ENCODE measurements around the gene INO80D.
"Not testable (repeated sequence)": the region's sequence is repeated elsewhere in the genome, so short reads cannot be mapped to it uniquely, and the experiment has no call there.

The INO80D gene
- total RNA-seq: 78.8 to 111 (median 106) reads per million in 3 donors

- peak; percentile 66 to 76 (median 72) for DNase-seq
- H3K4me3 ChIP-seq (ENCODE audit: insufficient read depth, low read depth, low read length, poor library complexity, severe bottlenecking): peak within 1 kb of the TSS; percentile 77
- peak within 1 kb of the TSS; percentile 96 for H3K27ac ChIP-seq (ENCODE audit: insufficient read depth, low read length, poor library complexity, severe bottlenecking)
- no peaks in the 10 kb centered on the region for H3K27me3 ChIP-seq (replicated peaks; ENCODE audit: control insufficient read depth, insufficient read depth, low read length, poor library complexity, severe bottlenecking)
- peaks cover 8% of the 10 kb centered on the region for H3K4me1 ChIP-seq (ENCODE audit: control insufficient read depth, insufficient read depth, low read length, poor library complexity, severe bottlenecking)
- no peaks in the 10 kb centered on the region for H3K9me3 ChIP-seq (ENCODE audit: control insufficient read depth, low read length)
- no peaks in the 10 kb centered on the region for H3K36me3 ChIP-seq (ENCODE audit: control insufficient read depth, insufficient read depth, low read length)
Measured at GRCh38 chr2:206085742-206086445, at the start of gene INO80D. TSS of gene INO80D (minus strand) at chr2:206086174. CDS start at chr2:206063016, 23,158 bp downstream.

GRCh38 chr2:206127656-206128055, 41.7 kb upstream of the INO80D start:
- Histone ChIP-seq H3K27ac (ENCODE audit: insufficient read depth, low read length, poor library complexity, severe bottlenecking) (no peak overlapping the region), H3K4me1 (ENCODE audit: control insufficient read depth, insufficient read depth, low read length, poor library complexity, severe bottlenecking) (no peaks in the 10 kb centered on the region), H3K9me3 (ENCODE audit: control insufficient read depth, low read length) (no peaks in the 10 kb centered on the region), H3K4me3 (ENCODE audit: insufficient read depth, low read depth, low read length, poor library complexity, severe bottlenecking) (no peak overlapping the region), H3K36me3 (ENCODE audit: control insufficient read depth, insufficient read depth, low read length) (peaks cover 65% of the 10 kb centered on the region), H3K27me3 (replicated peaks; ENCODE audit: control insufficient read depth, insufficient read depth, low read length, poor library complexity, severe bottlenecking) (no peaks in the 10 kb centered on the region)
- DNase-seq: no peak

- Histone ChIP-seq H3K27ac (ENCODE audit: insufficient read depth, low read length, poor library complexity, severe bottlenecking) (no peak overlapping the region), H3K27me3 (replicated peaks; ENCODE audit: control insufficient read depth, insufficient read depth, low read length, poor library complexity, severe bottlenecking) (no peaks in the 10 kb centered on the region), H3K9me3 (ENCODE audit: control insufficient read depth, low read length) (no peaks in the 10 kb centered on the region), H3K4me1 (ENCODE audit: control insufficient read depth, insufficient read depth, low read length, poor library complexity, severe bottlenecking) (no peaks in the 10 kb centered on the region), H3K36me3 (ENCODE audit: control insufficient read depth, insufficient read depth, low read length) (peaks cover 76% of the 10 kb centered on the region), H3K4me3 (ENCODE audit: insufficient read depth, low read depth, low read length, poor library complexity, severe bottlenecking) (no peak overlapping the region)
- no peak for DNase-seq
Measured at GRCh38 chr2:206125901-206126300, 39.9 kb upstream of the INO80D start.

GRCh38 chr2:206122569-206122968, 36.6 kb upstream of the INO80D start:
- H3K27me3 ChIP-seq (replicated peaks; ENCODE audit: control insufficient read depth, insufficient read depth, low read length, poor library complexity, severe bottlenecking); H3K4me3 ChIP-seq (ENCODE audit: insufficient read depth, low read depth, low read length, poor library complexity, severe bottlenecking); H3K9me3 ChIP-seq (ENCODE audit: control insufficient read depth, low read length); H3K27ac ChIP-seq (ENCODE audit: insufficient read depth, low read length, poor library complexity, severe bottlenecking); H3K4me1 ChIP-seq (ENCODE audit: control insufficient read depth, insufficient read depth, low read length, poor library complexity, severe bottlenecking); DNase-seq: not testable (repeated sequence)
- H3K36me3 ChIP-seq (ENCODE audit: control insufficient read depth, insufficient read depth, low read length): peaks cover 67% of the 10 kb centered on the region

- no peaks in the 10 kb centered on the region for H3K27me3 ChIP-seq (replicated peaks; ENCODE audit: control insufficient read depth, insufficient read depth, low read length, poor library complexity, severe bottlenecking)
- no peaks in the 10 kb centered on the region for H3K9me3 ChIP-seq (ENCODE audit: control insufficient read depth, low read length)
- peaks cover 15% of the 10 kb centered on the region for H3K36me3 ChIP-seq (ENCODE audit: control insufficient read depth, insufficient read depth, low read length)
- H3K27ac ChIP-seq (ENCODE audit: insufficient read depth, low read length, poor library complexity, severe bottlenecking): no peak overlapping the region
- no peaks in the 10 kb centered on the region for H3K4me1 ChIP-seq (ENCODE audit: control insufficient read depth, insufficient read depth, low read length, poor library complexity, severe bottlenecking)
- no peak overlapping the region for H3K4me3 ChIP-seq (ENCODE audit: insufficient read depth, low read depth, low read length, poor library complexity, severe bottlenecking)
- DNase-seq: no peak
Measured at GRCh38 chr2:206116278-206116677, 30.3 kb upstream of the INO80D start.

- Histone ChIP-seq H3K4me1 (ENCODE audit: control insufficient read depth, insufficient read depth, low read length, poor library complexity, severe bottlenecking) (no peaks in the 10 kb centered on the region), H3K4me3 (ENCODE audit: insufficient read depth, low read depth, low read length, poor library complexity, severe bottlenecking) (no peak overlapping the region), H3K9me3 (ENCODE audit: control insufficient read depth, low read length) (no peaks in the 10 kb centered on the region), H3K36me3 (ENCODE audit: control insufficient read depth, insufficient read depth, low read length) (peaks cover 4% of the 10 kb centered on the region), H3K27me3 (replicated peaks; ENCODE audit: control insufficient read depth, insufficient read depth, low read length, poor library complexity, severe bottlenecking) (no peaks in the 10 kb centered on the region), H3K27ac (ENCODE audit: insufficient read depth, low read length, poor library complexity, severe bottlenecking) (no peak overlapping the region)
- no peak for DNase-seq
Measured at GRCh38 chr2:206115026-206115578, 29.1 kb upstream of the INO80D start.

- H3K27ac ChIP-seq (ENCODE audit: insufficient read depth, low read length, poor library complexity, severe bottlenecking): no peak overlapping the region
- H3K36me3 ChIP-seq (ENCODE audit: control insufficient read depth, insufficient read depth, low read length): no peaks in the 10 kb centered on the region
- no peaks in the 10 kb centered on the region for H3K4me1 ChIP-seq (ENCODE audit: control insufficient read depth, insufficient read depth, low read length, poor library complexity, severe bottlenecking)
- no peaks in the 10 kb centered on the region for H3K27me3 ChIP-seq (replicated peaks; ENCODE audit: control insufficient read depth, insufficient read depth, low read length, poor library complexity, severe bottlenecking)
- H3K4me3 ChIP-seq (ENCODE audit: insufficient read depth, low read depth, low read length, poor library complexity, severe bottlenecking): no peak overlapping the region
- DNase-seq: no peak
- H3K9me3 ChIP-seq (ENCODE audit: control insufficient read depth, low read length): no peaks in the 10 kb centered on the region
Measured at GRCh38 chr2:206112846-206113547, 27.0 kb upstream of the INO80D start.

- Histone ChIP-seq H3K27ac (ENCODE audit: insufficient read depth, low read length, poor library complexity, severe bottlenecking) (no peak overlapping the region), H3K27me3 (replicated peaks; ENCODE audit: control insufficient read depth, insufficient read depth, low read length, poor library complexity, severe bottlenecking) (no peaks in the 10 kb centered on the region), H3K4me3 (ENCODE audit: insufficient read depth, low read depth, low read length, poor library complexity, severe bottlenecking) (no peak overlapping the region), H3K4me1 (ENCODE audit: control insufficient read depth, insufficient read depth, low read length, poor library complexity, severe bottlenecking) (no peaks in the 10 kb centered on the region), H3K36me3 (ENCODE audit: control insufficient read depth, insufficient read depth, low read length) (no peaks in the 10 kb centered on the region), H3K9me3 (ENCODE audit: control insufficient read depth, low read length) (no peaks in the 10 kb centered on the region)
- no peak for DNase-seq
Measured at GRCh38 chr2:206112108-206112507, 26.1 kb upstream of the INO80D start.

- no peak for DNase-seq
- Histone ChIP-seq H3K4me3 (ENCODE audit: insufficient read depth, low read depth, low read length, poor library complexity, severe bottlenecking) (no peak overlapping the region), H3K4me1 (ENCODE audit: control insufficient read depth, insufficient read depth, low read length, poor library complexity, severe bottlenecking) (no peaks in the 10 kb centered on the region)
Measured at GRCh38 chr2:206108713-206109112, 22.7 kb upstream of the INO80D start.

GRCh38 chr2:206105541-206105940, 19.6 kb upstream of the INO80D start:
- H3K9me3 ChIP-seq (ENCODE audit: control insufficient read depth, low read length): no peaks in the 10 kb centered on the region
- DNase-seq: no peak
- H3K4me3 ChIP-seq (ENCODE audit: insufficient read depth, low read depth, low read length, poor library complexity, severe bottlenecking): no peak overlapping the region
- no peak overlapping the region for H3K27ac ChIP-seq (ENCODE audit: insufficient read depth, low read length, poor library complexity, severe bottlenecking)
- no peaks in the 10 kb centered on the region for H3K27me3 ChIP-seq (replicated peaks; ENCODE audit: control insufficient read depth, insufficient read depth, low read length, poor library complexity, severe bottlenecking)
- H3K4me1 ChIP-seq (ENCODE audit: control insufficient read depth, insufficient read depth, low read length, poor library complexity, severe bottlenecking): no peaks in the 10 kb centered on the region
- no peaks in the 10 kb centered on the region for H3K36me3 ChIP-seq (ENCODE audit: control insufficient read depth, insufficient read depth, low read length)

More at GRCh38 chr2:206108713-206109112, 22.7 kb upstream of the INO80D start:
- Histone ChIP-seq H3K27ac (ENCODE audit: insufficient read depth, low read length, poor library complexity, severe bottlenecking) (no peak overlapping the region), H3K9me3 (ENCODE audit: control insufficient read depth, low read length) (no peaks in the 10 kb centered on the region), H3K27me3 (replicated peaks; ENCODE audit: control insufficient read depth, insufficient read depth, low read length, poor library complexity, severe bottlenecking) (no peaks in the 10 kb centered on the region), H3K36me3 (ENCODE audit: control insufficient read depth, insufficient read depth, low read length) (no peaks in the 10 kb centered on the region)
